GM23248 (cell line): ENCODE data around the gene PKD1. TPM values are rescaled to one million over a fixed set of nuclear protein-coding genes. Genes with fewer than 3 reads are reported as not detected.
"Not testable (repeated sequence)": the region's sequence is repeated elsewhere in the genome, so short reads cannot be mapped to it uniquely, and the experiment has no call there.

Experiments
- DNase-seq: peaks from one replicate; pipeline ENCODE4 v3.0.0-alpha.2; 2015
- H2AFZ ChIP-seq: fragments of 200-600 bp; sonication (generic); 2 replicates; pipeline ENCODE4 v1.6.1; 2016; ENCODE audit warnings: antibody characterized with exemption
- H3F3A ChIP-seq: fragments of 200-600 bp; sonication (generic); 2 replicates; pipeline ENCODE4 v1.6.1; 2016; ENCODE audit warnings: mild to moderate bottlenecking, antibody characterized with exemption, mixed run types; ENCODE audit not compliant: insufficient read depth
- H3K27ac ChIP-seq: fragments of 200-600 bp; sonication (generic); 2 replicates; pipeline ENCODE4 v1.5.1; 2016; ENCODE audit warnings: mild to moderate bottlenecking
- H3K27me3 ChIP-seq: fragments of 200-600 bp; sonication (generic); replicated peaks from 2 replicates; pipeline ENCODE4 v1.6.1; 2016; ENCODE audit warnings: mild to moderate bottlenecking; ENCODE audit not compliant: insufficient read depth
- H3K36me3 ChIP-seq: fragments of 200-600 bp; sonication (generic); 2 replicates; pipeline ENCODE4 v1.6.1; 2016; ENCODE audit warnings: low read depth, mild to moderate bottlenecking
- H3K4me1 ChIP-seq: fragments of 200-600 bp; sonication (generic); 2 replicates; pipeline ENCODE4 v1.6.1; 2016; ENCODE audit warnings: mild to moderate bottlenecking; ENCODE audit not compliant: insufficient read depth
- H3K4me2 ChIP-seq: fragments of 200-600 bp; sonication (generic); one replicate; pipeline ENCODE4 v1.6.1; 2016; ENCODE audit warnings: mild to moderate bottlenecking; ENCODE audit not compliant: unreplicated experiment
- H3K4me3 ChIP-seq: fragments of 200-600 bp; sonication (generic); 2 replicates; pipeline ENCODE4 v1.5.1; 2016; ENCODE audit warnings: mild to moderate bottlenecking
- H3K79me2 ChIP-seq: fragments of 200-600 bp; sonication (generic); 2 replicates; pipeline ENCODE4 v1.6.1; 2016; ENCODE audit warnings: mild to moderate bottlenecking; ENCODE audit not compliant: insufficient read depth
- H3K9ac ChIP-seq: fragments of 200-600 bp; sonication (generic); 2 replicates; pipeline ENCODE4 v1.6.1; 2016; ENCODE audit warnings: mild to moderate bottlenecking
- H3K9me2 ChIP-seq: fragments of 200-600 bp; sonication (generic); 2 replicates; pipeline ENCODE4 v1.6.1; 2016; ENCODE audit warnings: mixed run types, mild to moderate bottlenecking, moderate library complexity; ENCODE audit not compliant: insufficient read depth
- H3K9me3 ChIP-seq: fragments of 200-600 bp; sonication (generic); one replicate; pipeline ENCODE4 v1.6.1; 2017; ENCODE audit warnings: low read depth
- H4K20me1 ChIP-seq: fragments of 200-600 bp; sonication (generic); 2 replicates; pipeline ENCODE4 v1.6.0; 2016; ENCODE audit not compliant: insufficient read depth
- EZH2 ChIP-seq: fragments of 200-600 bp; sonication (generic); IDR thresholded peaks from 2 replicates; pipeline ENCODE4 v1.6.1; 2018; ENCODE audit warnings: antibody characterized with exemption, mild to moderate bottlenecking; ENCODE audit not compliant: insufficient read depth, poor library complexity, severe bottlenecking
- EZH2phosphoT487 ChIP-seq: fragments of 200-600 bp; sonication (generic); IDR thresholded peaks from 2 replicates; pipeline ENCODE4 v1.6.1; 2018; ENCODE audit warnings: antibody characterized with exemption, moderate library complexity, mild to moderate bottlenecking, low read depth; ENCODE audit not compliant: insufficient read depth
- WGBS, 2 experiments: methylation state at CpG; one replicate each; pipeline ENCODE4 v1.1.6; 2015 to 2017; ENCODE audit warnings: low lambda C conversion rate in 2 of 2, low coverage in 1 of 2; ENCODE audit errors: missing lambda C conversion rate in 2 of 2; 5-methylcytosine and 5-hydroxymethylcytosine counted together
- in situ Hi-C: fragments of 300-500 bp; cut with MboI; formaldehyde crosslinking; loops from 2 replicates; pipeline ENCODE4 v1.15.0; 2020
- polyA plus RNA-seq: library from polyadenylated mRNA; unstranded; fragments of >200 nt; fragmentation: Nextera tagmentation; extraction: Ambion mirVana; gene quantifications from 2 replicates; pipeline ENCODE4 v1.2.1, GENCODE V29; 2016
- total RNA-seq: library from RNA; depleted of rRNA; stranded (reverse); fragments of >200 nt; shearing (Covaris generic); gene quantifications from 2 replicates; pipeline ENCODE4 v1.2.3, GENCODE V29; 2014

Gene PKD1
- total and polyA plus RNA-seq, 2 experiments from 2014 or later = 48.4 to 201 TPM

DNA sequence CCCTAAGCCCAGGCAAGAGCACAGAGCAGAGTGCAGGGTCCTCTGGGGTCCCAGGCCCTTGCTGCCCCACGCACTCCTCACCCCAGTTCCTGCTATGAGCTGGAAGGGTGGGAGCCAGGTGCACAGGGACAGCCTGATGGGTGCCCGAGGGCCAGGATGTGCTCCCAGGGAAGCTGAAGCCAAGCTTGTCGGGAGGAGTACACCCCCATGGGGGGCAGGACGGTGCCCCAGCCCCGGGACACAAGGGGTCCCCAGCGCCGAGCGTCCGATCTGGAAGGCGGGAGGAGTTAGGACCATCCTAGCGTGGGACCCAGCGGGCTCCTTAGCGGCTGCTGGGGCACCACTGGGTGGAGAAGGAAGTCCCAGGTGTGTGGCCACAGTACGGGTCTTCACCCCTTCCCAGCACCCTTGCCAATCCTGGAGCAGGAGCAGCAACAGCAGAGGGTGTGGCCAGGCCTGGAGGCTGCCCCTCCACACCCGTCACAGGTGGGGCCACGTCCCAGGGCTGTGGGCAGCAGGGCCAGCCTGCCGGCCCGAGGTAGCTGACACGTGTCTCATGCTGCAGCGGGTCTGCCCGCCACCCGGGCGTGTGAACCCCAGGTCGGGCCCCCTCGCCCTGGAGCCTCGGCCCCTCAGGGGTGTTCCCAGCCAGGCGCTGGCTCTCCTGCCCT lies 11.9 kb downstream of the PKD1 start:
- H3K9me2 ChIP-seq, H4K20me1 ChIP-seq, H3K27me3 ChIP-seq, in situ Hi-C loops, H3K9me3 ChIP-seq, H3K36me3 ChIP-seq, H2AFZ ChIP-seq: not testable (repeated sequence)
- H3K4me3 ChIP-seq = peak overlapping the region; percentile 49
- peak overlapping the region; percentile 50 for H3K4me2 ChIP-seq
- peak; percentile 34 for DNase-seq
- peak overlapping the region; percentile 68 for H3K9ac ChIP-seq
- peak overlapping the region; percentile 68 for H3K27ac ChIP-seq
- peaks cover 93% of the 10 kb centered on the region for H3K79me2 ChIP-seq
- H3F3A ChIP-seq = peaks cover 18% of the 10 kb centered on the region; the same call in 1 of the 2 replicates
- H3K4me1 ChIP-seq = peaks cover 50% of the 10 kb centered on the region
- WGBS, 2 experiments = 11 to 35% methylated on average over 11 to 24 of the region's 27 CpGs

- H3K9me2 ChIP-seq, H3K9ac ChIP-seq, H3K36me3 ChIP-seq, H3K27me3 ChIP-seq, H3K27ac ChIP-seq, H3K9me3 ChIP-seq, H3K4me3 ChIP-seq, in situ Hi-C loops, DNase-seq, H2AFZ ChIP-seq, H3K4me2 ChIP-seq, H4K20me1 ChIP-seq: not testable (repeated sequence)
- WGBS, 2 experiments = 62% methylated on average over 8 to 11 of the region's 26 CpGs
- H3K4me1 ChIP-seq = peaks cover 44% of the 10 kb centered on the region
- H3K79me2 ChIP-seq = peaks cover 89% of the 10 kb centered on the region
- H3F3A ChIP-seq = 0 out of 2 replicates have a peak, but pooled peaks cover 12% of the 10 kb centered on the region
Measured at GRCh38 chr16:2122934-2123683, 12.6 kb downstream of the PKD1 start.

DNA sequence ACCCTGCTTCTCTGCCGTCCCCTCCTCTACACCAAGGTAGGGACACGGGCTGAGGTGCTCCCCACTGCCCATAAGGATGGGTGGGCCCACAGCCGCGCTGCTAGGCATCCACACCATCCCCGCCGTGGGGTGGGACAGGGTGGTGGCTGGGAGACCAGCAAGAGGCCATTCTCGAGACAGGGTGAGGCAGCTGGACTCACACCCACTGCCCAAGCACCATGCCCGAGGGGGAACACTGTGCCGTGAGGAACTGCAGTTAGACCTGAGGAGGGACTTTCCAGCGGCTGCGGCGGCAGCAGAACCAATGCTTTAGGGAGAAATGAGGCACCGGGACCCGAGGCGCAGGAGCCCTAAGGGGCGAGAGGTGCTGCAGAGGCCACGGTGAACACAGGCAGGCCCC lies 13.3 kb downstream of the PKD1 start:
- no peaks in the 10 kb centered on the region for H3K9me2 ChIP-seq
- 0 out of 2 replicates have a peak, but pooled peaks cover 12% of the 10 kb centered on the region for H3F3A ChIP-seq
- H2AFZ ChIP-seq = no peak overlapping the region
- no peak overlapping the region for H3K4me2 ChIP-seq
- 64 to 74% methylated on average over 10 to 17 of the region's 17 CpGs for WGBS, 2 experiments
- H3K27ac ChIP-seq = no peak overlapping the region
- H3K4me1 ChIP-seq = peaks cover 41% of the 10 kb centered on the region
- no peak for DNase-seq
- no peak overlapping the region; the same call in 1 of the 2 replicates for H3K9ac ChIP-seq
- in situ Hi-C loops = no loop called here
- H3K9me3 ChIP-seq = no peaks in the 10 kb centered on the region
- TF ChIP-seq EZH2 (no peak), EZH2phosphoT487 (no peak)
- H3K4me3 ChIP-seq = no peak overlapping the region
- H3K27me3 ChIP-seq = no peaks in the 10 kb centered on the region
- H4K20me1 ChIP-seq = no peaks in the 10 kb centered on the region
- H3K36me3 ChIP-seq = no peaks in the 10 kb centered on the region
- H3K79me2 ChIP-seq = peaks cover 90% of the 10 kb centered on the region

DNA sequence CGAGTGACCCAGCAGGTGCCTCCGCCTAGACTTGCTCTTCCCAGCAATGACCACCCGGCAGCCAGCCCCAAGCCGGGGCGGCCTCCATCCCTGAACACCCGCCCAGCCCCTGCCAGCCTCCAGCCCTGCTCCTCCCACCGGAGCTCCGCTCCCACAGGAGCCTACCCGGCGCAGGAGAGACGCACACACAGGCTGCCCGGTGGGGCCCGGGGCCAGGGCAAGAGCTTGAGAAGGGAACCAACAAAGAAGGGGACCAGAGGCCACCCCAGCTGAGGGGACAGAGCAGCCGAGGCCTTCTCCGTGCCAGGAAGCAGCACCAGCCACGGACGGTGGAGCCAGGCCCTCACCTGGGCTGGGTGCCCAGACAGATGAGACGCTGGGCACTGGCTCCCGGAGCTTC lies 13.8 kb downstream of the PKD1 start:
- peak; percentile 45 for DNase-seq
- no peak for TF ChIP-seq EZH2
- TF ChIP-seq EZH2phosphoT487 = no peak
- H3K4me3 ChIP-seq = no peak overlapping the region
- peak overlapping the region; percentile 53 for H3K9ac ChIP-seq
- H3K9me2 ChIP-seq = no peaks in the 10 kb centered on the region
- H2AFZ ChIP-seq = no peak overlapping the region
- H4K20me1 ChIP-seq = no peaks in the 10 kb centered on the region
- peak overlapping the region; percentile 70 for H3K27ac ChIP-seq
- peaks cover 90% of the 10 kb centered on the region for H3K79me2 ChIP-seq
- no peak overlapping the region for H3K4me2 ChIP-seq
- H3F3A ChIP-seq = 0 out of 2 replicates have a peak, but pooled peaks cover 11% of the 10 kb centered on the region
- WGBS, 2 experiments = 28 to 30% methylated on average over 10 to 19 of the region's 19 CpGs
- peaks cover 36% of the 10 kb centered on the region for H3K4me1 ChIP-seq
- no peaks in the 10 kb centered on the region for H3K9me3 ChIP-seq
- in situ Hi-C loops = no loop called here
- no peaks in the 10 kb centered on the region for H3K27me3 ChIP-seq
- no peaks in the 10 kb centered on the region for H3K36me3 ChIP-seq

- H3K4me1 ChIP-seq = peaks cover 30% of the 10 kb centered on the region
- H4K20me1 ChIP-seq, H3K9me2 ChIP-seq, H3K27me3 ChIP-seq, H3K4me3 ChIP-seq, H3K9me3 ChIP-seq, H3F3A ChIP-seq, H2AFZ ChIP-seq, in situ Hi-C loops, H3K4me2 ChIP-seq, H3K36me3 ChIP-seq: not testable (repeated sequence)
- WGBS, 2 experiments = 10 to 14% methylated on average over 8 of the region's 9 CpGs
- peaks cover 90% of the 10 kb centered on the region for H3K79me2 ChIP-seq
- peak; percentile 91 for DNase-seq
- H3K9ac ChIP-seq = peak overlapping the region; percentile 53
- H3K27ac ChIP-seq = peak overlapping the region; percentile 70
Measured at GRCh38 chr16:2121325-2121724, 14.4 kb downstream of the PKD1 start.

DNA sequence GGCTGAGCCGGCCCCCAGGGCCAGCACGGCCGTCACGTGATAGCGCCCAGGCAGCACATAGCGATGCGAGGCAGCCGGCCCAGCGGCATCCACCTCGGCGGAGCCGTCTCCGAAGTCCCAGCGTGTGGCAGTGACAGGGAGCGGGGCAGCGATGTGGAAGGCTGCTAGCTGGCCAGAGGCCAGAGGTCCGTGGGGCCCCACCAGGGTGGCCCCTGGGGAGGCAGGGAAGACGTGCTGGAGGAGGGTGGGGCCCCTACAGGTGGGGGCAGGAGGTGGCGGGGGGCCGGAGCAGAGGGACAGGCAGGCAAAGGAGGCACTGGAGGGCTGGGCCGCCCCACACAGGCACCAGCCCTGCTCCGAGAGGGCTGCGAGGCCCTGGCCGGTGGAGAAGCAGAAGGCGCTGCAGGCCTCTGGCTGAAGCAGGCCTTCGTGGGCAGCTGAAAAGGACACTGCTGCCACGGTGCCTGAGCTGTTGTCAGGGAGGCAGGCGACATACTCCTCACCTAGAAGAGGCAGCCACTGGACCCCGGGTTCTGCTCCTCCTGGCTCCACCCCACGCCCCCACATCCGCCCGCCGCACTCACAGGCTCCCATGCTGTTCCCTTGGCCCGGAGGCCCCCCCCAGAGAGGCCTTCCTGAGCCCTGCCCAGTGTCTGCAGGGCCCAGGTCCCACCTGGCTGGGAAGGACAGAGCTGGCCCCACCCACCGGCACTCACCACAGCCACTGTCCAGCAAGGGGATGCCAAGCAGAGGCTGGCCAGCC lies 17.6 kb downstream of the PKD1 start:
- H3K9me3 ChIP-seq, in situ Hi-C loops, H3K4me2 ChIP-seq, H2AFZ ChIP-seq, H3K9me2 ChIP-seq, H4K20me1 ChIP-seq, H3K9ac ChIP-seq, H3K36me3 ChIP-seq, H3K27ac ChIP-seq, H3K4me1 ChIP-seq, H3F3A ChIP-seq, H3K27me3 ChIP-seq, H3K4me3 ChIP-seq, DNase-seq: not testable (repeated sequence)
- peaks cover 87% of the 10 kb centered on the region for H3K79me2 ChIP-seq
- 82 to 93% methylated on average over 18 to 23 of the region's 35 CpGs for WGBS, 2 experiments
